Measurements from ENCODE around the gene ADAT2. TPM values are rescaled to one million over a fixed set of nuclear protein-coding genes. Genes with fewer than 3 reads are reported as not detected.

Gene ADAT2
- total RNA-seq, 1 donor from 2014 or later = 8.3 TPM

GRCh38 chr6:143441680-143442545 lies 8.6 kb downstream of the ADAT2 start:
- no peak for DNase-seq (ENCODE audit: low spot score)

GRCh38 chr6:143441010-143441409 lies 9.5 kb downstream of the ADAT2 start:
- no peak for DNase-seq (ENCODE audit: low spot score)

DNA sequence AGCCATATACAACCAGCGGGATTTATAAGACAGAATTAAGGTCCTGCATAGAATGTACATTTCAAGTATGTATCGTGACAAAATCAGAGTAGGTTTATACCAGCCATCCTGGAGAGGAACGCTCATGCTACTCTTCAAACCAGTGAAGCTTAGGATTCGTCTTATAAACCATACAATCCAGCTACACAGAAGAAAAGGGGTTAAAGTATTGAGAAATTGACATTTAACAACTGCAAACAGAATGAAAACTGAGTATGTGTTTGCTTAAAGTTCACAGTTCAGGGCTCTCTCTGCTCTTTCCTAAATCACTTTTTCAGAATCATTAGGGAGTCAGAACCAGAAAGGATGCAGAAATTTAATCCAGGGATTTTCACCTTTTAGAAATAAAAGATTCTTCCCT lies 17.9 kb downstream of the ADAT2 start:
- no peak for DNase-seq (ENCODE audit: low spot score)

DNA sequence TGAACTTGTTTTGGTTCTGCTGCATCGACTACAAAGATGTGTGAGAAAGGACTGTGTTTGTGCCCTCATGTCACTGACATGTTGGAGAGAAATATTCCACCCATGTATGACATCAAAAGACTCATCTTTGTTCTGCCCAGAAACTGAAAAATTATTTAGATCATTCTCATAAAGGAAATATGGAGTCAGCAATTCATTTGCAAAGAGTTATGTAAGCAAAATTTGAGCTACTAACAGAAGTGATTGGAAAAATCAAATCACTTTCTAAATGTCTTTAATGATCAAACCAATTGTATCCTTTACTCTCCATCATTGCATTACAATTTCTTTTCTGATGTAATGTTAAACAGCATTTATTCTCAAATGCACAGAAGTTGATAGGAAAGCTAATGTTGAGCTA lies 19.3 kb downstream of the ADAT2 start:
- no peak for DNase-seq (ENCODE audit: low spot score)

GRCh38 chr6:143429970-143430369 lies 20.5 kb downstream of the ADAT2 start:
- DNase-seq (ENCODE audit: low spot score) = no peak

GRCh38 chr6:143427109-143427817 lies 23.2 kb downstream of the ADAT2 start:
- no peak for DNase-seq (ENCODE audit: low spot score)

DNA sequence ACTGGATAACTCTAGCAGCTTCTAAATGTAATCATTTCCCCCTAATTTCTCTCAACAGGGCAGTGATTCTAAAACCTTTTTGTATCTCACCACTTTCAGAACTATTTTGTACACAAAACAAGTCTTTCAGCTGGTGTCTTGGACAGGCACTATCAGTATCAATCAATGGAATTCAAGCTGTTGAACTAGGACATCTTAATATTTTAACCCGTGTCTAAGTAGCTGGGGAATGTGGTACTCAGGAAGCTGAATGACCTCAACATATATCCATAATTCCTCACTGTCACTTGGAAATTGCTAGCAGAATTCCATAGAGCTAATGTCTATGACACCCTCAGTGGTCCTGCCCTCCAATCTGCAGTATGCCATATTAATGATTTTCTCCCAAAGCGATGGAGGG lies 24.5 kb downstream of the ADAT2 start:
- no peak for DNase-seq (ENCODE audit: low spot score)

DNA sequence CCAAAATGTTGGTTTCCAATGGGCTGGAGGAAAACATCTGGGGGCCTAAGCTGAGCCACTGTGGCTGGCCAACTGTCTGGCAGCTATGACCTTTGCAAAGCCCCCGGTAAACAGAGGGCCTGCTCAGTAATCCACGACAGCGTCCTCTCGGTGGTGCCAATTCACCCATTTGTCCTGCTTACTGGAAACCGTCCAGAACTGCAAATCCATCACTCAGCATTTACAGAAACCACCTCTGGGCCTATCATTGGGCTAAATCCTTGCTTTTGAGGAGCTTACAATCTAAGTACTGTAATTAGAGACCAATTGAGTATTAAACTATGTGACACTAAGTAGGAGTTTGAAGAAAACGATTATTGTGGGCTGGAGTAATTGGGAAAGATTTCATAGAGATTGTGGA lies 31.0 kb downstream of the ADAT2 start:
- no peak for DNase-seq (ENCODE audit: low spot score)

DNA sequence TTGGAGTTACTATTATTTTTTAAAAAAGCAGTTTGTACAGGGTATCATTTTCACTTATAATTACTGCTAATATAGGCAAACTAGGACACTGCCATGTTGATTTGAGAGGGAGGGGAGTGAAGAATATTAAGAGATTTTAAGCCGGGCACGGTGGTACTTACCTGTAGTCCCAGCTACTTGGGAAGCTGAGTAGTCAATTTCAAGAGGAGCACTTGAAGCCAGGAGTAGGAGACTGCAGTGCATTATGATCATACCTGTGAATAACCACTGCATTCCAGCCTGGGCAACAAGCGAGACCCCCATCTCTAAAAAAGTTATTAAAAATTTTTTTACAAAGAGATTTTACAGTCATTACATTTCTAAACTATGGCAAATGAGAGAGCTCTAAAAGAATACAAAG lies 35.7 kb downstream of the ADAT2 start:
- DNase-seq (ENCODE audit: low spot score) = no peak

- no peak for DNase-seq (ENCODE audit: low spot score)
Measured at GRCh38 chr6:143410859-143411270, 39.6 kb downstream of the ADAT2 start.

DNA sequence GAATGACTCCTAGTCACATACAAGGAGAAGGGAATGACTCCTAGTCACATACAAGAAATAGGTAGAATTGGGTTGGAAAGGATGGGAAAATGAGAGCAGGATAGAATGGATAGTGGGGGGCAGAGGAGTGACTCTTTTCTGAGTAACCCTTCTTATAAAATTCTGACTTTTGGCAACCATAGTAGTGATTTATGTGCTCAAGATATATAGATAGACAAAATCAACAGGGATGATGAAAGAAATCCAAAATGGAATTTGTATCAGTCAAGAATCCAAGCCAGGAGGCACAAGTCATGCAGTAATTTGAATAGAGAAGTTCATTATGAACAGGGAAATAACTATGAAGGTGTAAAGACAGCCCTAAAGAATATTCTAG lies 41.7 kb downstream of the ADAT2 start:
- DNase-seq (ENCODE audit: low spot score) = no peak

GRCh38 chr6:143408151-143408786 lies 42.2 kb downstream of the ADAT2 start:
- no peak for DNase-seq (ENCODE audit: low spot score)

- DNase-seq (ENCODE audit: low spot score) = no peak
Measured at GRCh38 chr6:143406673-143407072, 43.8 kb downstream of the ADAT2 start.

GRCh38 chr6:143405373-143406154 lies 44.9 kb downstream of the ADAT2 start:
- DNase-seq (ENCODE audit: low spot score) = no peak

- DNase-seq (ENCODE audit: low spot score) = no peak
Measured at GRCh38 chr6:143402721-143403336, 47.7 kb downstream of the ADAT2 start.

- DNase-seq (ENCODE audit: low spot score) = no peak
Measured at GRCh38 chr6:143401636-143402370, 48.7 kb downstream of the ADAT2 start.

DNA sequence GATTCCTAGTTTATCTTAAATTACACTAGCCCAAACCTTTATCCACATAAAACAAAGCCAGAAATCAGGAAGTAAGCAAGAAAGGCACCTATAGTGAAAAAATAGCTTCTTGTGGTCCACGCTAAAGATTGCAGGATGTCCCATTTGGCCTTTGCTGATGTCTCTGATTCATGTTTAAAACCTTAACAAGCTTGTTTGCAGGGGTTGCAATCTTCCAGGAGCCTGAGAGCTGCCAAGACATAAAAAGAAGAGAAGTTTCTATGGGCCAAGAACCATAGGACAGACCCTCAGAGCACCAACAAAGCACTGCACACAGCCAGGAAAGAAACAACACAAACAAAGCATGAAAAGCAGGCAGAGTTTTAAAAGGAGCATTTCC lies 49.4 kb downstream of the ADAT2 start:
- no peak for DNase-seq (ENCODE audit: low spot score)

DNA sequence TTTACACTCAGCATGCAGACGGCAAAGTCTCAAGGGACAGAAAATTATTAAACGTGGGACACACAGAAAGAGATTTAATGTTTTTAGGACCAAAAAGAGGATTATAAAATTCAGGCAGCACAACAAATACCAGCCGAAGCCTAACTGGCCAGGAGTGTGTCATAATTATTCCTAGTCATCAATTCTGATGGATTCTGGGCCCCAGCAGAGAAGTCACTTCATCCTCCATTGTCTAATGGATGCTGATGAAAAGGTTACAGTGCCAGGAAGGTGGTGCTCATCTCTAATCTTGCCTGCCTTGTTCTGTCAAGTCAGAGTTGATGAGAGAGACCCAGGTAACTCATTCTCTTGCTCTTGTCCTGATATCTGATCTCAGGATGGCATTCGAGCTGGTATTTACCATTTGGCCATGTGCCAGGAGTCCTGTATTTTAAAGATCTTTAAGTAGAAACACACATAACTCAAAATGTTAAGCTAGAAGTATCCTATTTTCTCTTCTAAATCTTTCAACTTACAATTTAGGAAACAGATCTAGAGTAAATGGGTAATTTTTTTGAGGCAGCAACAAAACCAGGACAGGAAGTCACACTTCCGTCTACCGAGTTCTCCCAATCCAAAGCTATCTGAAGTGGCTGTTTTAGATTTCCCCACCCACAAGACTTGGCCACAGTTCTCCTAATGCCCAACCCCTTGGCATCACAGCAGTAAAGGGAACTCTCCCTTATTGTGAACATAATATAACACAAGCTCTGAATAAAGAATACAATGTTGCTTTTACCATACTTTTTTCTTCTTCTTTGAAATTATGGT lies 50.0 kb downstream of the ADAT2 start:
- no peak for DNase-seq (ENCODE audit: low spot score)

DNA sequence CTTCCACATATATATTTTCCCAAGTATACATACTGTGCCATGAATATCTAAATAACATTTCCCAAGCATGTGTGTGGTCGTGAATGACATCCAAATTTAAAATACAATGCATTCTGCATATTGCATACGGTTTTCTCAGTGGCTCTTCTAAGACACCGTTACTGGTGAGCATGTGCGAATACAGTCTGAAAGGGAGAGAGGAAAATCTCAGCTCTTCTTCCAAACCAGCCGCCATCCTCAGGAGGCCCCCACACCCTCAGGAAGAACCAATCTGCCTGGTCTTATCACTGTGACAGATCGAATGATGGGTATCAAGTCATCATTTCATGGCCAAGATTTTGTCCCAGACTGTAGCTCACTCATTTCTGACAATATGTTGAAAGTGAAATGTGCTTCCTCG lies 50.7 kb downstream of the ADAT2 start:
- DNase-seq (ENCODE audit: low spot score) = no peak

Data from mesenteric fat pad (tissue), 1 donor.